HEK293 (cell line): ENCODE measurements around the gene TEP1.

ENCODE experiments used
- ELK4 ChIP-seq: IDR thresholded peaks from 2 replicates; pipeline ENCODE4 v1.6.1; 2011; ENCODE audit warnings: mild to moderate bottlenecking, low read depth, low read length, borderline replicate concordance
- GLI2 ChIP-seq: fragments of 450-650 bp; formaldehyde crosslinking; IDR thresholded peaks from 2 replicates; pipeline ENCODE4; 2017; ENCODE audit warnings: missing biosample characterization, missing genetic modification characterization, low read depth, borderline replicate concordance
- INSM2 ChIP-seq: fragments of 450-650 bp; formaldehyde crosslinking; IDR thresholded peaks from 2 replicates; pipeline ENCODE4 v1.5.1; 2016; ENCODE audit warnings: missing biosample characterization, missing genetic modification characterization
- KLF7 ChIP-seq: fragments of 450-650 bp; formaldehyde crosslinking; IDR thresholded peaks from 2 replicates; pipeline ENCODE4 v1.5.1; 2016; ENCODE audit warnings: missing biosample characterization, missing genetic modification characterization, borderline replicate concordance
- PRDM4 ChIP-seq: fragments of 450-650 bp; formaldehyde crosslinking; IDR thresholded peaks from 2 replicates; pipeline ENCODE4 v1.5.1; 2017; ENCODE audit warnings: missing biosample characterization, missing genetic modification characterization
- RBAK ChIP-seq: fragments of 450-650 bp; formaldehyde crosslinking; IDR thresholded peaks from 2 replicates; pipeline ENCODE4 v1.5.1; 2016; ENCODE audit warnings: missing biosample characterization, missing genetic modification characterization
- TRIM28 ChIP-seq: IDR thresholded peaks from 2 replicates; pipeline ENCODE4 v1.6.1; 2011; ENCODE audit warnings: low read length, control low read depth, borderline replicate concordance
- ZBTB1 ChIP-seq: fragments of 450-650 bp; formaldehyde crosslinking; IDR thresholded peaks from 2 replicates; pipeline ENCODE4 v1.5.1; 2016; ENCODE audit warnings: missing biosample characterization, missing genetic modification characterization
- ZBTB44 ChIP-seq: fragments of 450-650 bp; IDR thresholded peaks from 2 replicates; pipeline ENCODE4 v1.5.1; 2018; ENCODE audit warnings: missing biosample characterization, mild to moderate bottlenecking, missing genetic modification characterization
- ZBTB49 ChIP-seq: fragments of 450-650 bp; formaldehyde crosslinking; IDR thresholded peaks from 2 replicates; pipeline ENCODE4 v1.5.1; 2016; ENCODE audit warnings: missing biosample characterization, missing genetic modification characterization, low read depth
- ZBTB8A ChIP-seq: fragments of 450-650 bp; formaldehyde crosslinking; IDR thresholded peaks from 2 replicates; pipeline ENCODE4 v1.5.1; 2016; ENCODE audit warnings: missing biosample characterization, missing genetic modification characterization
- ZNF174 ChIP-seq: fragments of 450-650 bp; formaldehyde crosslinking; IDR thresholded peaks from 2 replicates; pipeline ENCODE4 v1.5.0; 2017; ENCODE audit warnings: missing biosample characterization, mild to moderate bottlenecking, missing genetic modification characterization
- ZNF175 ChIP-seq: fragments of 450-650 bp; formaldehyde crosslinking; IDR thresholded peaks from 2 replicates; pipeline ENCODE4 v1.5.1; 2016; ENCODE audit warnings: missing biosample characterization, missing genetic modification characterization
- ZNF19 ChIP-seq: fragments of 450-650 bp; formaldehyde crosslinking; IDR thresholded peaks from 2 replicates; pipeline ENCODE4; 2016; ENCODE audit warnings: missing biosample characterization, missing genetic modification characterization, low read depth
- ZNF221 ChIP-seq: fragments of 450-650 bp; formaldehyde crosslinking; IDR thresholded peaks from 2 replicates; pipeline ENCODE4 v1.5.1; 2017; ENCODE audit warnings: missing biosample characterization, missing genetic modification characterization, borderline replicate concordance
- ZNF248 ChIP-seq: fragments of 450-650 bp; formaldehyde crosslinking; IDR thresholded peaks from 2 replicates; pipeline ENCODE4 v1.5.1; 2017; ENCODE audit warnings: missing biosample characterization, missing genetic modification characterization
- ZNF302 ChIP-seq: fragments of 450-650 bp; formaldehyde crosslinking; IDR thresholded peaks from 2 replicates; pipeline ENCODE4 v1.5.1; 2016; ENCODE audit warnings: missing biosample characterization, missing genetic modification characterization, low read depth
- ZNF37A ChIP-seq: fragments of 450-650 bp; IDR thresholded peaks from 2 replicates; pipeline ENCODE4 v1.5.1; 2018; ENCODE audit warnings: missing biosample characterization, missing genetic modification characterization
- ZNF398 ChIP-seq: fragments of 450-650 bp; formaldehyde crosslinking; IDR thresholded peaks from 2 replicates; pipeline ENCODE4 v1.5.1; 2017; ENCODE audit warnings: missing biosample characterization, missing genetic modification characterization
- ZNF404 ChIP-seq: fragments of 450-650 bp; formaldehyde crosslinking; IDR thresholded peaks from 2 replicates; pipeline ENCODE4 v1.5.1; 2017; ENCODE audit warnings: missing biosample characterization, missing genetic modification characterization
- ZNF416 ChIP-seq: fragments of 450-650 bp; formaldehyde crosslinking; IDR thresholded peaks from 2 replicates; pipeline ENCODE4 v1.5.1; 2016; ENCODE audit warnings: missing biosample characterization, missing genetic modification characterization
- ZNF488 ChIP-seq: fragments of 450-650 bp; formaldehyde crosslinking; IDR thresholded peaks from 2 replicates; pipeline ENCODE4 v1.5.1; 2016; ENCODE audit warnings: missing biosample characterization, missing genetic modification characterization
- ZNF600 ChIP-seq: fragments of 450-650 bp; formaldehyde crosslinking; IDR thresholded peaks from 2 replicates; pipeline ENCODE4 v1.5.1; 2016; ENCODE audit warnings: missing biosample characterization, missing genetic modification characterization
- ZNF624 ChIP-seq: fragments of 450-650 bp; formaldehyde crosslinking; IDR thresholded peaks from 2 replicates; pipeline ENCODE4 v1.5.1; 2017; ENCODE audit warnings: missing biosample characterization, missing genetic modification characterization
- ZNF626 ChIP-seq: fragments of 450-650 bp; sonication (Bioruptor Pico); formaldehyde crosslinking; IDR thresholded peaks from 2 replicates; pipeline ENCODE4 v1.5.1; 2018; ENCODE audit warnings: missing biosample characterization, missing genetic modification characterization, inconsistent platforms
- ZNF776 ChIP-seq: fragments of 450-650 bp; formaldehyde crosslinking; IDR thresholded peaks from 2 replicates; pipeline ENCODE4 v1.5.0; 2017; ENCODE audit warnings: missing biosample characterization, missing genetic modification characterization, borderline replicate concordance
- ZNF785 ChIP-seq: fragments of 450-650 bp; formaldehyde crosslinking; IDR thresholded peaks from 2 replicates; pipeline ENCODE4 v1.5.1; 2016; ENCODE audit warnings: missing biosample characterization, missing genetic modification characterization
- ZNF830 ChIP-seq: fragments of 450-650 bp; IDR thresholded peaks from 2 replicates; pipeline ENCODE4 v1.5.0; 2018; ENCODE audit warnings: missing biosample characterization, missing genetic modification characterization, low read depth, mild to moderate bottlenecking, moderate library complexity

TEP1 gene

GRCh38 chr14:20332788-20333493 lies 80.4 kb downstream of the TEP1 start, which contains the start of gene CCNB1IP1 (continued):
- TF ChIP-seq ZBTB49 (no peak), ZNF175 (tag by site-specific recombination) (no peak), ZBTB44 (tag by site-specific recombination) (no peak), ZNF404 (tag by site-specific recombination) (no peak), GLI2 (tag by site-specific recombination) (no peak), ZNF302 (tag by site-specific recombination) (no peak), ZNF221 (no peak), ZNF398 (tag by site-specific recombination) (0 out of 2 replicates have a peak, but pooled peaks have one; percentile 12), ZBTB1 (tag by site-specific recombination) (no peak), ZNF830 (tag by site-specific recombination) (no peak), ZNF600 (tag by site-specific recombination) (0 out of 2 replicates have a peak, but pooled peaks have one; percentile 43), ZNF37A (tag by site-specific recombination) (no peak), ZNF416 (tag by site-specific recombination) (no peak), ZNF626 (no peak), ZNF174 (tag by site-specific recombination) (no peak), RBAK (tag by site-specific recombination) (no peak), INSM2 (tag by site-specific recombination) (peak; percentile 29; the same call in 1 of the 2 replicates), ZNF785 (tag by site-specific recombination) (no peak), ZNF248 (tag by site-specific recombination) (no peak), PRDM4 (tag by site-specific recombination) (no peak), ZNF19 (tag by site-specific recombination) (no peak), TRIM28 (no peak), ZNF488 (tag by site-specific recombination) (no peak), ZNF776 (tag by site-specific recombination) (no peak), ZBTB8A (tag by site-specific recombination) (peak; percentile 52), ZNF624 (tag by site-specific recombination) (no peak), ELK4 (no peak), KLF7 (0 out of 2 replicates have a peak, but pooled peaks have one; percentile 15)
